GM12875 (cell line): ENCODE measurements around the gene RUNDC3A.
"Not testable (repeated sequence)": the region's sequence is repeated elsewhere in the genome, so short reads cannot be mapped to it uniquely, and the experiment has no call there.

Experiments
- H3K4me3 ChIP-seq: one replicate; pipeline ENCODE4 v1.5.1; 2011; ENCODE audit warnings: low read depth, low read length, control low read depth
- TF ChIP-seq, protein P1 (sequence below): IDR thresholded peaks from 2 replicates; pipeline ENCODE4 v1.5.1; 2011; ENCODE audit warnings: low read depth, mild to moderate bottlenecking, control low read depth, inconsistent platforms, low read length, moderate library complexity, borderline replicate concordance; ENCODE audit not compliant: insufficient read depth

The RUNDC3A gene

DNA sequence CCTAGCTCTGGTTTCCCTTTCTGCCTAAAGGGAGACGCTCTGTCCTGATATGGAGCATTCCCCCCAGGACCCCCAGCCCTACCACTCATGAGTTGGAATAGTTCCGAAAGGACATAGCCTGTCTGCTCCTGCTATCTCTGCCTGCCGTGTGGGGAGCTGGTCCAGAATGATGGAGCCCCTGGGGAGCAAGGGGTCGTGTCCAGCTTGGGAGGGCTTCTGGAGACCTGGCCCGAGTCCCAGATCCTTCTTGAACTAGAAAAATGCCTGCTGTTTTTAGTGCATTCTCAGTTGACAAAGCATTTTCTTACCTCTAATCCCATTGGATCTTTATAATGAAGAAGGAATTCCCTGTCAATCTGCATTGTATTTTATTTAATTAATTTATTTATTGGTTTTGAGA, 27.6 kb downstream of the RUNDC3A start:
- H3K4me3 ChIP-seq, result no peak overlapping the region
- TF ChIP-seq, protein P1, sequence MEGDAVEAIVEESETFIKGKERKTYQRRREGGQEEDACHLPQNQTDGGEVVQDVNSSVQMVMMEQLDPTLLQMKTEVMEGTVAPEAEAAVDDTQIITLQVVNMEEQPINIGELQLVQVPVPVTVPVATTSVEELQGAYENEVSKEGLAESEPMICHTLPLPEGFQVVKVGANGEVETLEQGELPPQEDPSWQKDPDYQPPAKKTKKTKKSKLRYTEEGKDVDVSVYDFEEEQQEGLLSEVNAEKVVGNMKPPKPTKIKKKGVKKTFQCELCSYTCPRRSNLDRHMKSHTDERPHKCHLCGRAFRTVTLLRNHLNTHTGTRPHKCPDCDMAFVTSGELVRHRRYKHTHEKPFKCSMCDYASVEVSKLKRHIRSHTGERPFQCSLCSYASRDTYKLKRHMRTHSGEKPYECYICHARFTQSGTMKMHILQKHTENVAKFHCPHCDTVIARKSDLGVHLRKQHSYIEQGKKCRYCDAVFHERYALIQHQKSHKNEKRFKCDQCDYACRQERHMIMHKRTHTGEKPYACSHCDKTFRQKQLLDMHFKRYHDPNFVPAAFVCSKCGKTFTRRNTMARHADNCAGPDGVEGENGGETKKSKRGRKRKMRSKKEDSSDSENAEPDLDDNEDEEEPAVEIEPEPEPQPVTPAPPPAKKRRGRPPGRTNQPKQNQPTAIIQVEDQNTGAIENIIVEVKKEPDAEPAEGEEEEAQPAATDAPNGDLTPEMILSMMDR, result no peak

DNA sequence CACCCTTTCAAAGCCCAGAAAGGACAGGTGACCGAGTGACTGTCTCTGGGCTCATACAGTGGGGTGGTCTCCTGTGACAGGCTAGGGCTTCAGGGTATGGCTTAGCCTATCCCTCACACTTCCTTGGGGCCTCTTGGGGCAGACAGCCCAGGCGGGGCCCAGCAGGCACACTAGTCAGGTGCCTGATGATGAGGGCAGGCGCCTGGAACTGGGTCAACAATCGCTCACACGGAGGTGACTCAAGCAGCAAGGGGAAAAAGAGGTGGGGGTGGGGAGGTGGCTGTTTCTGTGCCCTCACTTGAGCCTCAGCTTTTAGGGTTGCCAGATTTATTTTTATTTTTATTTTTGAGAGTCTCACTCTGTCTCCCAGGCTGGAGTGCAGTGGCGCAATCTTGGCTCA, 30.3 kb downstream of the RUNDC3A start:
- TF ChIP-seq, protein P1, result no peak
- no peak overlapping the region for H3K4me3 ChIP-seq

DNA sequence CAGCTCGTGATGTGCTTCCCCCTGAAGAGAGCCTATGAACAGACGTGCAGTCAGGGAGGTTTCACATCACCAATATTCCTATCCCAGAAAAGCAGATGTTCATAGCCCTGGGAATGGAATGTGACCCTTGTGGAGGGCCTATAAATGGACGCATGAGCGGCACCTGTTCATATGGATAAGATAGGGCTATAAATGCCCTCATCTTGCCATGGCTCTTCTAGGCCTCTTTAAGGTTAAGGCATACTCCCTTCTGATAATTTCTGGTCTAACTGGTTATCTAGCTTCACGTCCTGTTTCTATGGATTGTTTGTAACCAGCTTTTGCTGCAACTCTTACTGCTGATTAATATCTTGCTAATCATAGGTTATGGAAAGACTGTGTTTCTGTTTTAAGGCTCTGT, 32.2 kb downstream of the RUNDC3A start:
- not testable (repeated sequence) for H3K4me3 ChIP-seq

DNA sequence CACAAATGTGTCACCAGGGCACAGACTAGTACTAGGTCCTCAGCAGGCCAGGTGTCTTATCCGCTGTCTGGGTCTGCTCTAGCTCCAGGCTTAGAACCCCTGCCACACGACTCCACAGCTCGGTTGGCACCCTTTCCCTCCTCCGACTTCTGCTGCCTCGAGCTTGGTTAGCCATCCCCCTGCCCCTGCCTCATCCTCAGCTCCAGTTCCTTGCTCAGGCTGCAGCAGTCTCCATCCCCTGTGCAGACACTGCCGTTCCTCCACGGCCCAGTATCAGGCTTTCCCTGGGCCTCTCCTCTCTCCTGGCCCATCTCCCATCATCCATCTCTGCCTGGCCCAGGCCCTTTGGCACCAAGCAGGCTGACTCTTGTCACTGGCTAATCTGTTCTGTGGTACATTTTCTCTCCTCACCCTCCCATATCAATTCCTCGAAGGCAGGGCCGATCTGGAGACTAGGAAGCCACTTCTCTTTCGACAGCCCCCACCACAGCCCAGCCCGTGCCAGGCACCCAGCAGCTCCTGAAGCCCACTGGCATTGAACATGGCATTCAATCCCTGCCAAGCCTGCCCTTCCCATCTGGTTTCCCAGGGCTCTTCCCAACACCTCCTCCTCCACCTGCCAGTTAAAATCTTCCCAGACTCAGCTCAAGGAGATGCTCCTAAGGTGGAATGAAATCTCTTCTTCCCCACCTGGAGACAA, 35.3 kb downstream of the RUNDC3A start:
- H3K4me3 ChIP-seq, result no peak overlapping the region
- TF ChIP-seq, protein P1, result no peak

DNA sequence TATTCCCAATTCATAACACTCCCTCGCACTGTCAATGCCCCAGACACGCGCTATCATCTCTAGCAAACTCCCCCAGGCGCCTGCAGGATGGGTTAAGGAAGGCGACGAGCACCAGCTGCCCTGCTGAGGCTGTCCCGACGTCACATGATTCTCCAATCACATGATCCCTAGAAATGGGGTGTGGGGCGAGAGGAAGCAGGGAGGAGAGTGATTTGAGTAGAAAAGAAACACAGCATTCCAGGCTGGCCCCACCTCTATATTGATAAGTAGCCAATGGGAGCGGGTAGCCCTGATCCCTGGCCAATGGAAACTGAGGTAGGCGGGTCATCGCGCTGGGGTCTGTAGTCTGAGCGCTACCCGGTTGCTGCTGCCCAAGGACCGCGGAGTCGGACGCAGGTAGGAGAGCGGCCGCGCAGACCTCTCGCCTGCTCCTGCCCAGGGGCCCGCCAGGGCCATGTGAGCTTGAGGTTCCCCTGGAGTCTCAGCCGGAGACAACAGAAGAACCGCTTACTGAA, 36.6 kb downstream of the RUNDC3A start, which contains the start of gene GRN:
TSS of gene GRN (plus strand) at position 364 of the 515 bp plus-strand sequence. CDS start 3,863 bp downstream, outside the sequence.
- peak within 1 kb of the TSS; percentile 68 for H3K4me3 ChIP-seq
- TF ChIP-seq, protein P1, result no peak

DNA sequence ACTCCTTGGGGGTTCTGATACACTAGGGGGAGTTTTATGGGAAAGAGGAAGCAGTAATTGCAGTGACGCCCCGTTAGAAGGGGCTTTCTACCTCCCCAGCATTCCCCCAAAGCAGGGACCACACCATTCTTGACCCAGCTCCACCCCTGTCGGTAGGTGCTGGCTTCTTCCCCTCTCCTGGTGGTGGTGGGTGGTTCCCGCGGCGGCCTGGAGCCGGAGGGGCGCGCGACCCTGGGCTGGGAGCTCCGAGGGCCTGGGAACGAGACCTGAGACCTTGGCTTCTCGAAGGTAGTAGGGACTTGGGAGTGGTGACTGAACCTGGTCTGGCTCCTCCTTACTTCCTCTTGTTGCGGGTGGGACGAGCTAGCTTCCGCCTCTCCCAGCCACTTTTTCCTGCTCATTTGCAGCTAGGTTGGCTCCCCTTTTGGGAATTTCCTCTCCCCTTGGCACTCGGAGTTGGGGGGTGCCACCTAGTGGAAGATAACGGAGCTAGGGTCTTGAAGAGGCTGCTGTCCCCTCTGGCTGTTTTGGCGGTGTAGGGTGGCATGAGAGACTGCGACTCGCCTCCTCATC, 37.1 kb downstream of the RUNDC3A start:
- H3K4me3 ChIP-seq, result peak overlapping the region; percentile 68
- TF ChIP-seq, protein P1, result peak; percentile 69

DNA sequence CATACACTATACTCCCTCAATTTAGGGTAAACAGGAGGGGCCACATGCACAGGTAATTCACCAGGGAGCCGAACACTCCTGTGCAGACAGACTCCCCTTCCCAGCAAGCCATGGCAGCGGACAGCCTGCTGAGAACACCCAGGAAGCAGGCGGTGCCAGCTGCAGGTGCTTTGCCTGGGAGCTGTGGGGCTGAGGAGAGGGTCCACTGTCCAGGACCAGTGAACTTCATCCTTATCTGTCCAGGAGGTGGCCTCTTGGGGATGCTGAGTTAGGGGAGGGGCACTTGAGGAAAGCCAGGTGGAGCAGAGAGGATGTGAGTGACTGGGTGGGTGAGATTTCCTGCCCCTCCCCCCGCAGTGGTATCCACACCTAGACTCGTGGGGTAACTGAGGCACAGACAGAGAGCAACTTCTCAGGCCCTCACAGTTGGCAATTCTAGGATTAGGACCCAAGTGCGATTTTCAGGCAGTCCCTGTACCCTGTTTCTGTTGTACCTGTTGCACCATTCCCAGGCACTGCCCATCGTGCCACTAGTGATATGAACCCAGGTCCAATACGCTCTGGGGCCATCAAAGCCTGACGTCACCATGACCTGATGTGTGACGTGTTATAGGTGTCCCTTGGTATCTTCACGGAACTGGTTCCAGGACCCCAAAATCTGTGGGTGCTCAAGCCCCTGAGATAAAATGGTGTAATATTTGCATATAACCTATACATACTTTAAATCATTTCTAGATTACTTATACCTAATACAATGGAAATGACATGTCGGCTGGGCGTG, 37.9 kb downstream of the RUNDC3A start:
- peak overlapping the region; percentile 68 for H3K4me3 ChIP-seq
- TF ChIP-seq, protein P1, result no peak

DNA sequence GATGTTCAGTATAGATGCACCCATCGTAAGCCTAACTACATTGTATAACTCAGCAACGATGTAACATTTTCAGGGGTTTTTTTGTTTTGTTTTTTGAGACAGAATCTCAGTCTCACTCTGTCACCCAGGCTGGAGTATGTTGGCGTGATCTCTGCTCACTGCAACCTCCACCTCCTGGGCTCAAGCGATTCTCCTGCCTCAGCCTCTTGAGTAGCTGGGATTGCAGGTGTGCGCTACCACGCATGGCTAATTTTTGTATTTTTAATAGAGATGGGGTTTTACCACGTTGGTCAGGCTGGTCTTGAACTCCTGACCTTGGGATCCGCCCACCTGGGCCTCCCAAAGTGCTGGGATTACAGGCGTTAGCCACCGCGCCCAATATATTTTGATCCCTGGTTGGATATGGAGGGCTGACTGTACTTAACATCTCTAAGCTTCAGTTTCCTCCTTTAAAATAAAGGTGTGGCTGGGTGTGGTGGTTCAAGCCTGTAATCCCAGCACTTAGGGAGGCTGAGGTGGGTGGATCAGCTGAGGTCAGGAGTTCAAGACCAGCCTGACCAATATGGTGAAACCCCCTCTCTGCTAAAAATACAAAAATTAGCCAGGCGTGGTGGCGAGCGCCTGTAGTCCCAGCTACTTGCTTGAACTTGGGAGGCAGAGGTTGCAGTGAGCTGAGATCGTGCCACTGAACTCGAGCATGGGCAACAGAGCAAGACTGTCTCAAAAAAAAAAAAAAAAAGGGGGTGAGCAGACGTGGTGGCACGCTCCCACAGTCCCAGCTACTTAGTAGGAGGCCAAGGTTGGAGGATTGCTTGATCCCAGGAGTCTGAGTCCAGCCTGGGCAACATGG, 39.0 kb downstream of the RUNDC3A start:
- not testable (repeated sequence) for H3K4me3 ChIP-seq
